ENCODE data around the gene PKHD1.

The PKHD1 gene

DNA sequence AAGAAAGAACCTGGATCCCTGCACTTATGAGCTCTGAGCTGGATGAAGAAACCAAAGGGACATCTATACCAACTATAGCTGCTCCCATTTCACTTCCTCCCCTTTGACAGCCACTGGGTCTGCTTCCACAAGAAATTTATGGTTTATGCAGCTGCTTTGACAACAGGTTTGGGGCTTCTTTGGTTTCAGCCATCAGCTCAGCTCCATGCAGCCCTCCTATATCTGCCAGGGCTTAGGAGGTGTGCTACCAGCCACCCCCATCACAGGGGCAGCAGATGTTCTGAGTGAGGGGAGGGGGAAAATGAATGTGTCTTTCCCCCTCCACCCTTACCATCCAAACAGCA, 29.2 kb upstream of the PKHD1 start:
- no peaks in the 10 kb centered on the region for H3K36me3 ChIP-seq (ENCODE audit: insufficient read depth, low read length)

GRCh38 chr6:52115891-52116604, 28.6 kb upstream of the PKHD1 start:
- Histone ChIP-seq H3K9me3 (ENCODE audit: low read depth, low read length) (no peaks in the 10 kb centered on the region), H3K36me3 (ENCODE audit: insufficient read depth, low read length) (no peaks in the 10 kb centered on the region), H3K9ac (ENCODE audit: insufficient read length) (peak overlapping the region; percentile 56), H3K27ac (peak overlapping the region; percentile 97), H3K4me3 (peak overlapping the region; percentile 41; the same call in 1 of the 2 replicates)
- DNase-seq (ENCODE audit: low read depth, low spot score): no peak
- TF ChIP-seq POLR2AphosphoS5 (IDR thresholded peaks at IDR 0.05; ENCODE audit: borderline replicate concordance, low read depth, low read length): no peak; the same call in 1 of the 2 replicates
- no peak for TF ChIP-seq FOXP2 (optimal IDR thresholded peaks at IDR 0.05; ENCODE audit: control extremely low read depth, extremely low read length, insufficient read depth)
- TF ChIP-seq EZH2 (IDR thresholded peaks at IDR 0.05): no peak

More for the DNA sequence above, 29.2 kb upstream of the PKHD1 start:
- no peaks in the 10 kb centered on the region for H3K9me3 ChIP-seq (ENCODE audit: low read depth, low read length)
- H3K9ac ChIP-seq (ENCODE audit: insufficient read length): no peak overlapping the region
- no peak overlapping the region for H3K4me3 ChIP-seq
- no peak for DNase-seq (ENCODE audit: low read depth, low spot score)
- TF ChIP-seq EZH2 (IDR thresholded peaks at IDR 0.05): no peak
- no peak for TF ChIP-seq POLR2AphosphoS5 (IDR thresholded peaks at IDR 0.05; ENCODE audit: borderline replicate concordance, low read depth, low read length)
- TF ChIP-seq FOXP2 (optimal IDR thresholded peaks at IDR 0.05; ENCODE audit: control extremely low read depth, extremely low read length, insufficient read depth): no peak
- H3K27ac ChIP-seq: peak overlapping the region; percentile 97

DNA sequence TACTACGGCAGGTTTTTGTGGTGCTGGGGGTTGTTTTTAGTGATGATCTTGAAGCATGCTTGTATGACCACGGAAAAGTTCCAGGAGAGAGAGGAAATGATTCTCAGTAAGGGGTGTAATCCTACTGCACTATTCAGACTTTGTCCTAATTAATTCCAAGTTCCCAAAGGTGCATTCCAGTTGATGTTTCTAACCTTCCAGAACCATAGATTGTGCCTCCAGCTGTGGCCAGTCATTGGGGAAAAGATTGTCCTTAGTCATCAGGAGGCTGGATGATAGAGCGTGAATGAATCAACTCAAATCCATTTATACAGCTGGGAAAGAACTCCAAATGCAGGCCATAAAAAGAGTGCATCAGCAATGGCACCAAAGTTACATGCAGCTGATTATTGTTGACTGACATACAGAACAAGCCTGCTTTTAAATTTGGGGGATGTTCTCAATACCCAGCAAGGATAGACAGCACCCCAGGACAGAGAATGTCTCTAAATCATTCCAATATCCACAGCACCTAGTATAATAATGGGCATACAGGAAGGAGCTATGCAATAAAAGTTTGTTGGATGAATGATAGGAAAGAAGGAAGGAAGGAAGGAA, 27.8 kb upstream of the PKHD1 start:
- DNase-seq (ENCODE audit: low read depth, low spot score): peak; percentile 92
- TF ChIP-seq POLR2AphosphoS5 (IDR thresholded peaks at IDR 0.05; ENCODE audit: borderline replicate concordance, low read depth, low read length) (peak; percentile 61; the same call in 1 of the 2 replicates), FOXP2 (optimal IDR thresholded peaks at IDR 0.05; ENCODE audit: control extremely low read depth, extremely low read length, insufficient read depth) (peak; percentile 70), EZH2 (IDR thresholded peaks at IDR 0.05) (no peak)
- H3K9me3 ChIP-seq (ENCODE audit: low read depth, low read length): no peaks in the 10 kb centered on the region
- peak overlapping the region; percentile 97 for H3K27ac ChIP-seq
- peak overlapping the region; percentile 11 for H3K9ac ChIP-seq (ENCODE audit: insufficient read length)
- H3K36me3 ChIP-seq (ENCODE audit: insufficient read depth, low read length): no peaks in the 10 kb centered on the region
- H3K4me3 ChIP-seq: peak overlapping the region; percentile 30

- Histone ChIP-seq H3K9ac (ENCODE audit: insufficient read length) (no peak overlapping the region), H3K9me3 (ENCODE audit: low read depth, low read length) (no peaks in the 10 kb centered on the region), H3K36me3 (ENCODE audit: insufficient read depth, low read length) (no peaks in the 10 kb centered on the region), H3K4me3 (no peak overlapping the region), H3K27ac (no peak overlapping the region)
- TF ChIP-seq POLR2AphosphoS5 (IDR thresholded peaks at IDR 0.05; ENCODE audit: borderline replicate concordance, low read depth, low read length) (no peak), FOXP2 (optimal IDR thresholded peaks at IDR 0.05; ENCODE audit: control extremely low read depth, extremely low read length, insufficient read depth) (no peak)
- no peak for DNase-seq (ENCODE audit: low read depth, low spot score)
Measured at GRCh38 chr6:52109171-52109571, 21.8 kb upstream of the PKHD1 start.

- TF ChIP-seq EZH2 (IDR thresholded peaks at IDR 0.05) (no peak), FOXP2 (optimal IDR thresholded peaks at IDR 0.05; ENCODE audit: control extremely low read depth, extremely low read length, insufficient read depth) (no peak), POLR2AphosphoS5 (IDR thresholded peaks at IDR 0.05; ENCODE audit: borderline replicate concordance, low read depth, low read length) (no peak)
- no peak overlapping the region for H3K27ac ChIP-seq
- H3K36me3 ChIP-seq (ENCODE audit: insufficient read depth, low read length): no peaks in the 10 kb centered on the region
- H3K9ac ChIP-seq (ENCODE audit: insufficient read length): no peak overlapping the region
- H3K4me3 ChIP-seq: no peak overlapping the region
- no peaks in the 10 kb centered on the region for H3K9me3 ChIP-seq (ENCODE audit: low read depth, low read length)
- no peak for DNase-seq (ENCODE audit: low read depth, low spot score)
Measured at GRCh38 chr6:52108128-52108527, 20.7 kb upstream of the PKHD1 start.

- TF ChIP-seq EZH2 (IDR thresholded peaks at IDR 0.05) (no peak), FOXP2 (optimal IDR thresholded peaks at IDR 0.05; ENCODE audit: control extremely low read depth, extremely low read length, insufficient read depth) (no peak), POLR2AphosphoS5 (IDR thresholded peaks at IDR 0.05; ENCODE audit: borderline replicate concordance, low read depth, low read length) (no peak)
- no peaks in the 10 kb centered on the region for H3K36me3 ChIP-seq (ENCODE audit: insufficient read depth, low read length)
Measured at GRCh38 chr6:52106994-52107393, 19.6 kb upstream of the PKHD1 start.

GRCh38 chr6:52104979-52105378, 17.6 kb upstream of the PKHD1 start:
- no peaks in the 10 kb centered on the region for H3K36me3 ChIP-seq (ENCODE audit: insufficient read depth, low read length)
- H3K9ac ChIP-seq (ENCODE audit: insufficient read length): no peak overlapping the region
- H3K4me3 ChIP-seq: no peak overlapping the region
- no peaks in the 10 kb centered on the region for H3K9me3 ChIP-seq (ENCODE audit: low read depth, low read length)
- no peak overlapping the region for H3K27ac ChIP-seq
- TF ChIP-seq POLR2AphosphoS5 (IDR thresholded peaks at IDR 0.05; ENCODE audit: borderline replicate concordance, low read depth, low read length): no peak
- no peak for TF ChIP-seq FOXP2 (optimal IDR thresholded peaks at IDR 0.05; ENCODE audit: control extremely low read depth, extremely low read length, insufficient read depth)
- no peak for TF ChIP-seq EZH2 (IDR thresholded peaks at IDR 0.05)
- no peak for DNase-seq (ENCODE audit: low read depth, low spot score)

More at GRCh38 chr6:52106994-52107393, 19.6 kb upstream of the PKHD1 start:
- no peaks in the 10 kb centered on the region for H3K9me3 ChIP-seq (ENCODE audit: low read depth, low read length)
- no peak overlapping the region for H3K4me3 ChIP-seq
- no peak overlapping the region for H3K27ac ChIP-seq
- DNase-seq (ENCODE audit: low read depth, low spot score): no peak
- no peak overlapping the region for H3K9ac ChIP-seq (ENCODE audit: insufficient read length)

GRCh38 chr6:52103623-52104022, 16.2 kb upstream of the PKHD1 start:
- H3K9ac ChIP-seq (ENCODE audit: insufficient read length): no peak overlapping the region
- no peak overlapping the region for H3K4me3 ChIP-seq
- TF ChIP-seq EZH2 (IDR thresholded peaks at IDR 0.05) (no peak), FOXP2 (optimal IDR thresholded peaks at IDR 0.05; ENCODE audit: control extremely low read depth, extremely low read length, insufficient read depth) (no peak), POLR2AphosphoS5 (IDR thresholded peaks at IDR 0.05; ENCODE audit: borderline replicate concordance, low read depth, low read length) (no peak)
- no peak overlapping the region for H3K27ac ChIP-seq
- H3K9me3 ChIP-seq (ENCODE audit: low read depth, low read length): no peaks in the 10 kb centered on the region
- no peak for DNase-seq (ENCODE audit: low read depth, low spot score)
- no peaks in the 10 kb centered on the region for H3K36me3 ChIP-seq (ENCODE audit: insufficient read depth, low read length)

Measured in SK-N-MC (cell line).